ENCODE measurements around the gene ITK.

ITK gene

GRCh38 chr5:157286761-157287211 is 106.1 kb downstream of the ITK start:
- H3K27me3 ChIP-seq = no peaks in the 10 kb centered on the region
- peaks cover 33 to 40% of the 10 kb centered on the region in 2 experiments for H3K4me1 ChIP-seq (ENCODE audit: control insufficient read depth in 1 of 2, insufficient read depth in 1 of 2, low read depth in 1 of 2, low read length in 1 of 2)
- H3K27ac ChIP-seq = peak overlapping the region; percentile 16
- peaks cover 69% of the 10 kb centered on the region for H3K36me3 ChIP-seq
- TF ChIP-seq CTCF (IDR thresholded peaks at IDR 0.05) = no peak
- no peak overlapping the region for H3K4me3 ChIP-seq (ENCODE audit: low read depth in 1 of 2, low read length in 1 of 2)
- no peaks in the 10 kb centered on the region for H3K9me3 ChIP-seq

- H3K4me1 ChIP-seq (ENCODE audit: control insufficient read depth in 1 of 2, insufficient read depth in 1 of 2, low read depth in 1 of 2, low read length in 1 of 2) = peaks cover 15 to 22% of the 10 kb centered on the region in 2 experiments
- no peaks in the 10 kb centered on the region for H3K27me3 ChIP-seq
- peaks cover 86% of the 10 kb centered on the region for H3K36me3 ChIP-seq
- no peaks in the 10 kb centered on the region for H3K9me3 ChIP-seq
- no peak overlapping the region for H3K4me3 ChIP-seq (ENCODE audit: low read depth in 1 of 2, low read length in 1 of 2)
- no peak for TF ChIP-seq CTCF (IDR thresholded peaks at IDR 0.05)
- H3K27ac ChIP-seq = peak overlapping the region; percentile 82
Observed at GRCh38 chr5:157288405-157289163, 107.9 kb downstream of the ITK start.

GRCh38 chr5:157289164-157289819 is 108.7 kb downstream of the ITK start:
- H3K27ac ChIP-seq = peak overlapping the region; percentile 82
- no peaks in the 10 kb centered on the region for H3K9me3 ChIP-seq
- TF ChIP-seq CTCF (IDR thresholded peaks at IDR 0.05) = no peak
- H3K4me1 ChIP-seq (ENCODE audit: control insufficient read depth in 1 of 2, insufficient read depth in 1 of 2, low read depth in 1 of 2, low read length in 1 of 2) = peaks cover 8 to 15% of the 10 kb centered on the region in 2 experiments
- H3K36me3 ChIP-seq = peaks cover 93% of the 10 kb centered on the region
- no peak overlapping the region for H3K4me3 ChIP-seq (ENCODE audit: low read depth in 1 of 2, low read length in 1 of 2)
- H3K27me3 ChIP-seq = no peaks in the 10 kb centered on the region

- TF ChIP-seq CTCF (IDR thresholded peaks at IDR 0.05) = no peak
- Histone ChIP-seq H3K27ac (peak overlapping the region; percentile 82), H3K36me3 (peaks cover 96% of the 10 kb centered on the region), H3K4me1 (ENCODE audit: control insufficient read depth in 1 of 2, insufficient read depth in 1 of 2, low read depth in 1 of 2, low read length in 1 of 2) (peaks cover 0 to 5% of the 10 kb centered on the region in 2 experiments), H3K4me3 (ENCODE audit: low read depth in 1 of 2, low read length in 1 of 2) (no peak overlapping the region), H3K27me3 (no peaks in the 10 kb centered on the region), H3K9me3 (no peaks in the 10 kb centered on the region)
Observed at GRCh38 chr5:157290156-157290980, 109.7 kb downstream of the ITK start.

- no peaks in the 10 kb centered on the region for H3K27me3 ChIP-seq
- peak overlapping the region; percentile 82 for H3K27ac ChIP-seq
- H3K9me3 ChIP-seq = no peaks in the 10 kb centered on the region
- no peak for TF ChIP-seq CTCF (IDR thresholded peaks at IDR 0.05)
- H3K4me3 ChIP-seq (ENCODE audit: low read depth in 1 of 2, low read length in 1 of 2) = no peak overlapping the region
- peaks cover 97% of the 10 kb centered on the region for H3K36me3 ChIP-seq
- peaks cover 0 to 12% of the 10 kb centered on the region in 2 experiments for H3K4me1 ChIP-seq (ENCODE audit: control insufficient read depth in 1 of 2, insufficient read depth in 1 of 2, low read depth in 1 of 2, low read length in 1 of 2)
Observed at GRCh38 chr5:157290981-157291711, 110.5 kb downstream of the ITK start.
